Activated CD8-positive, alpha-beta memory T cell treated with anti-CD3 and anti-CD28 coated beads for 48 hours (primary cell): ENCODE results near the gene ALKBH6.
A peak's percentile ranks its signal among the peaks of the same experiment; 100 is the strongest.

ENCODE experiments used
- DNase-seq, 3 experiments: peaks; one replicate each; pipeline ENCODE4 v3.0.0-alpha.2; 2020; ENCODE audit warnings: low read depth in 2 of 3, low spot score in 2 of 3

ALKBH6 gene

DNA sequence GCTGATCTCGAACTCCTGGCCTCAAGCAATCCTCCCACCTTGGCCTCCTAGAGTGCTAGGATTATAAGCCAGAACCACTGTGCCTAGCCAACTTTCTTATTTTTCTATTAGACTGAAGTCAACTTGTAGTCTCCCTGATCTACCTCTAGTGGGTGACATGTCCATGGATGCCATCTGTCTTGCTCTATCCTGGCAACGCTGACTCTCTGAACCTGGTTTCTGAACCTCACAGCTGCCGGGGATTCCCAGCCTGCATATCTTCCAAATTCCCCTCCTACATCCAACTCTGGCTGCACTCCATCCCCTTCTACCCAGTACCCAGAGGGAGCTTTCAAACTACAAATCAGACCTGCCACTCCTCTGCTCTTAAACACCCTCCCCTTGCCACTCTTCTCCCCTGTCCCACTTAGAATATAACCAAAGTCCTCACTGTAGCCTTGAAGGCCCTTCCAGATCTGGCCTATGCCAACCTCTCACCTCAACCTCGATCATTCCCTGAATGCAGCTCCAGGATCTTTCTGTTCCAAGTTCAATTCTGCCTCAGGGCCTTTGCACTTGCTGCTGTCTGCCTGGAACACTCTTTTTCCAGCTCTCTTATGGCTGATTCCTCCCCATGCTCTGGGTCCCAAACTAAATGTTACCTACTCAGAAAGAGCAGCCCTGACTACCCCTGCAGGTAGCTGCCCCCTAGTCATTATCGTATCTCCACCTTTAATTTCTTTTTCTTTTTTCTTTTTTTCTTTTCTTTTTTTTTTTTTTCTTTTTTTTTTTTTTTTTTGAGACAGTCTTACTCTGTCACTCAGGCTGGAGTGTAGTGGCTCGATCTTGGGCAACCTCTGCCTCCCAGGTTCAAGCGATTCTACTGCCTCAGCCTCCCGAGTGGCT is 16.5 kb upstream of the ALKBH6 start:
- DNase-seq = no peak

DNA sequence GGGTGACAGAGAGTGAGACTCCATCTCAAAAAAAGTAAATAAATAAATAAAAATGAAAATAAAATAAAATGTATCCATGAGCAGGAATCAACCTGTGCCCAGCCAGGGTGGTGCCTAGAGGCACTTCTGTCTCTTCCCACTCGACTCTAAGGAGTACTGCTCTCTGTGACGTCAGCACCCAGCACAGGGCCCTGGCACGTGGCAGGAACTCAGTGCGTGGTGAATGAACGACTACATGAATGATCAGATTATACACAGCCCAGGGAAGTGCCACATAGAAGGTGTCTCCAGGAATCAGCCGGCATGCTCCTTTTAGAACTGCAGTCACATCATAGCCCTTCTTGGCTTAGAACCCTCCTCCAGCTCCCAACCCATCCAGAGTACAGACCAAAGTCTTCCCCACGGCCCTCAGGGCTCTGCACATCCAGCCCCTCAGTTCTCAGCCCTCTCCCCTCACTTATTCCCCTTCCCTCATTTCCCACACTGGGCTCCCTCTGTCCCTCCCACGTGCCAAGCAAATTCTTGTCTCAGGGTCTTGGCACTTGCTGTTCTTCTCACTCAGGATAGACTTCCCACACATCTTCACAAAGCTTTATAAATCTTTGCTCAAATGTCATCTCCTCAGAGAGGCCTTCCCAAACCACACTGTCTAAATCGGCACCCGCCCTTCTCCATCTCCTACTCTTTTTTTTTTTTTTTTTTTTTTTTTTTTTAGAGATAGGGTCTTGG is 14.5 kb upstream of the ALKBH6 start:
- DNase-seq = no peak

- no peak for DNase-seq
These were observed 13.7 kb upstream of the ALKBH6 start for GRCh38 chr19:36027696-36028095.

- no peak for DNase-seq
These were observed 12.3 kb upstream of the ALKBH6 start for GRCh38 chr19:36026091-36026876.

DNA sequence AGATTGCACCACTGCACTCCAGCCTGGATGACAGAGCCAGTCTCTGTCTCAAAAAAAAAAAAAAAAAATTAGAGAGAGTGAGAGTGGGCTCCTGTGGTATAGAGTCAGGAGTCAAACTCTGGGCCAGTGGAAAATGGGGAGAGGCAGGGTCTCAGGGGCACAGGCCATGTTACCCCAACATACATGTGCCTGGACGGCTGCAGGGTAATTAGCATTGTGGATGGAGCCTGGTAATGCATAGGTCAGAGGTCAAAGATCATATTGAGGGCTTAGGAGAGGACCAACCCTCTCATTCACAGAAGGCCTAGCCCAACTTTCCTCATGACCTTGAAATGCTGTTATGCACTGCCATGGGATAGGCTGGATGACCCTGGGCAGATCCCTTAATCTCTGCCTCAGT is 11.5 kb upstream of the ALKBH6 start:
- no peak for DNase-seq

GRCh38 chr19:36023432-36023831 is 9.4 kb upstream of the ALKBH6 start:
- no peak for DNase-seq

DNA sequence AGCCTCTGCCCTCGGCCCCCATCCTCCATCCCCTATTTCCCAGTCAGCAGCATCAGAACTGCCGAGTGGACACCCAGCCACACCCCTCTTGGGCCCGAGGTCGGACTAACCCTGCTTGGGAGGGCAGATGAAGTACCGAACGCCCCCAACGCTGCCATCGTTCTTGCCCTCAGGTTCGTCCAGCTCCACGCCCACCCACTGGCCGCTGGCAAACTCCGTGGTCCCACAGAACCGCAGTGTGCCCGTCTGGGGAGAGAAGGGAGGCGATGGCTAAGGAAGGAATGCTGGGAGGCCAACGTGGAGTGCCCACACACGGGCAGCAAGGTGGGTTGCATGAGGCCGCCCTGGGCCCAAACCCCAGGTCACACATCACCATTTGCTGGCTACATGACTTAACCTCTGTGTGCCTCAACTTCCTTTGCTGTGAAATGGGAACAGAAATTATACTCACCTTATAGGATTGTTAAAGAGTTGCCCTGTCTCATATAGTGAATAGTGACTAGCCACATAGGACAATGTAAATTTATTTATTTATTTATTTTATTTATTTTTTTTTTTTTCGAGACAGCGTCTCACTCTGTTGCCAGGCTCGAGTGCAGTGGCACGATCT is 5.2 kb upstream of the ALKBH6 start:
- no peak for DNase-seq

DNA sequence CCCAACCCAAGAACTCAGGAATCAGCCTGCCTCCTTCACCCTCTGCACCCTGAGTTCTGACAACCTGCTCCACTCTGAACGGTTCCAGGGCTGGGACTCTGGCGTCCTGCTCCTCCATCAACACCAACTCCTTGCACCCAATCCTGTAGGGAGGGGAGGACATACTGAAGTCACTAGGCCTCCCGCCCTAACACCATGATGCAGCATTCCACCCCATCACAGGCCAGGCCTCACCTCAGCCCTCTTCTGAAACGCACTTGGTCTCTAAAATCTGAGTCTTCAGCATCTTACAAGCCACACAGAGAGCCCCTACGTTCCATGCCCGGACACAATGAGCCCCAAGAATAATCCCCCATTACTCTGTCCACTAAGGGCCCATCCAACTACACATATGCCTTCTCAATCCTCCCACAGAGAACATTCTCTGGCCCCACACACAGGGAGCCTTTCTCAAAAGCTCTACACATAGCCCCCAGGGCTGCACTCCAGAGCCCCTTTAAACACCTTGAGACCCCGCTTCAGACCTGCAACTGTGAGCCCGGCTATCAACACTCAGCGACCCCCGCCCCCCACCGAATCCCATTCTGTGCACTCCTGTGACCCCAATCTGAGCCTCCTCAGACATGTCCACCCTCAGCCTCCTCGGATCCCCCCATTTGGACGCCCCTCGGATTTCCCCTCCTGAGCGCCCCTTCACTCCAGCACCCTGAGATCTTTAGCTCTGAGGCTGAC is 567 bp downstream of the ALKBH6 start:
- no peak for DNase-seq

GRCh38 chr19:36010402-36010801 is 3.6 kb downstream of the ALKBH6 start:
- DNase-seq = no peak

GRCh38 chr19:36009633-36010379 is 4.2 kb downstream of the ALKBH6 start:
- no peak for DNase-seq

GRCh38 chr19:36009220-36009619 is 4.8 kb downstream of the ALKBH6 start:
- DNase-seq = no peak

DNA sequence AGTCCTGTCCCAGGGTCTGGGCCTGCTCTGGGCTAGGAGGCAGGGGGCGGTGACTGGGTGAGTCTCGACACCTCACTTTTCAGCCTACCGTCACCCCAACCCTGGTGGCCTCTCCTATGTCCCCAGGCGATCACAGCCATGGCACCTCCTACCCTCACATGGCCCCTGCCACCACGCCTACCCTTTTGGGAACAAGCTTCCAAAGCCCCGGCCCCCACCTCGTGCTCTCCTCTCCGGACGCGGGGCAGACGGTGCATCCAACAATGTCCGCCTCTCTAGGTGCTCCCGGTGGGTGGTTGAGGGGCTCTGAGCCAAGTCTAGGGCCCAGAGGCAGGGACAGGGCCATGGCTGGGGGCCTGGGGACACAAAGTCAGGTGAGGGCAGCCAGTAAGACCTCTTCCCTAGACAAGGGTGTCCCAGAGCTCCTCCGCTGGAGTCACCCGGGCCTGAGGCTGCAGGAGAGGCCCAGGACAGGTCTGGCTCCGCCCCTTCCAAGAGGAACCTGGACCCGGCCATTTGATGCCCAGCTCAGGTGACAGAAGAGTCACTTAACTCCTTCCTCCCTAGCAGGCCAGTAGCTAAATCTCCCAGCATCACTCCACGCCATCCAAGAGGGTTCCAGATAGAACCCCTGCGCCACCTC is 5.6 kb downstream of the ALKBH6 start, which contains the start of gene SYNE4:
TSS of gene SYNE4 (minus strand) at position 478 of the 643 bp plus-strand sequence. CDS start at position 346, 132 bp downstream.
- no peak for DNase-seq

- DNase-seq = no peak
These were observed 7.1 kb downstream of the ALKBH6 start for GRCh38 chr19:36006955-36007354.

- no peak for DNase-seq
These were observed 10.7 kb downstream of the ALKBH6 start for GRCh38 chr19:36003284-36003683.

GRCh38 chr19:36001605-36002004 is 12.4 kb downstream of the ALKBH6 start:
- no peak for DNase-seq

DNA sequence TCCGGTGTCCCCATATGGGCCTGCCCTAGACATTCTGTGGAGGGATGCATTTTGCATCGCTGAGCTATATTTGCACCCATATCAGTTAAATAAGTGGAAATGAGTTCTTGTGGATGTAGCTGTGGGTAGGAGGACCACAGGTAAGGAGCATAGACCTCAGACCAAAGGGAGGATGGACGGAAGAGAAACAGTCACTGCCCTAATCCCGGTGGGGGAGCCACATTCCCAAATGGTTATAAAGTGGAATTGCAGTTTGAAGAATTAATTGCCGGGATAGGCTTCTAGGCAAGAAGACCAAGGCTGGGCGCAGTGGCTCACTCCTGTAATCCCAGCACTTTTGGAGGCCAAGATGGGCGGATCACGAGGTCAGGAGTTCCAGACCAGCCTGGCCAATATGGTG is 17.2 kb downstream of the ALKBH6 start:
- no peak for DNase-seq

DNA sequence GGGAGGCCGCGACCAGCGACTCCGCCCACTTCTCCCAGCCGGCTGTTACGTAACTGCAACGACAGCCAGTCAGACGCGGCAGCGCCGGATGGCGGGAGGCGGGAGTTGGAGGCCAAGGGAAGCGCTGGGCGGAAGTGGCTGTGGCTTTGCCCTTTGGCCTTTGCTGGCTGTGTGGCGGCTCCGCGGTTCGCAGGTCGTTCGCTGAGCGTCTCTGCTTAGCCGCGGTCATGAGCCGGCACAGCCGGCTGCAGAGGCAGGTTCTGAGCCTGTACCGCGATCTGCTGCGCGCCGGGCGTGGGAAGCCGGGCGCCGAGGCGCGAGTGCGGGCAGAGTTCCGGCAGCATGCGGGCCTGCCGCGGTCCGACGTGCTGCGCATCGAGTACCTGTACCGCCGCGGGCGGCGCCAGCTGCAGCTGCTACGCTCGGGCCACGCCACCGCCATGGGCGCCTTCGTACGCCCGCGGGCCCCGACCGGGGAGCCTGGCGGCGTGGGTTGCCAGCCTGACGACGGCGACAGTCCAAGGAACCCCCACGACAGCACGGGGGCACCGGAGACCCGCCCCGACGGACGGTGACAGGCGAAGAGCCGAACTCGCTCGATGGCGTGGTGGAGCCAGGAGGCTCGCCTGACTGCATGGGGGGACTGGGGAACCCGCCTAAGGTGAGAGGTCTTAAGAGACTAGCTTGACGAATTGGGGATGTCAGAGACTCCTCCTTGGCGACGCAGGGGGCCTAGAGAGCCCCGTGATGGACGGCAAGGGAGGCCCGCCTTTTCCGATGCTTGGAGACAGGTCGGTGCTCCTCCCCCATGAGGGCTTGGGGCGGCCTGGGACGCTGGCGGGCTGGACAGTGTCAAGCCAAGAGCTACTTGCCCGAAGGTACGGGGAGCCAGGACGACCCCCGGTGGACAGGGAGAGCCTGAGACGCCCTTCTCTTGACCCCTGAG is 18.7 kb downstream of the ALKBH6 start, which contains the start of gene SDHAF1:
TSS of gene SDHAF1 (plus strand) at position 141 of the 946 bp plus-strand sequence. CDS start at position 228, 87 bp downstream.
- peak; percentile 83 to 92 (median 91) for DNase-seq
